ENCODE data around the gene MTHFD1. TPM values are rescaled to one million over a fixed set of nuclear protein-coding genes. Genes with fewer than 3 reads are reported as not detected.

Gene MTHFD1
- total and polyA plus RNA-seq, 9 of the 15 experiments (the other 6 are each of a cell fraction or from before 2014, with no cell fraction given): 66.7 to 158 (median 90.9) TPM

DNA sequence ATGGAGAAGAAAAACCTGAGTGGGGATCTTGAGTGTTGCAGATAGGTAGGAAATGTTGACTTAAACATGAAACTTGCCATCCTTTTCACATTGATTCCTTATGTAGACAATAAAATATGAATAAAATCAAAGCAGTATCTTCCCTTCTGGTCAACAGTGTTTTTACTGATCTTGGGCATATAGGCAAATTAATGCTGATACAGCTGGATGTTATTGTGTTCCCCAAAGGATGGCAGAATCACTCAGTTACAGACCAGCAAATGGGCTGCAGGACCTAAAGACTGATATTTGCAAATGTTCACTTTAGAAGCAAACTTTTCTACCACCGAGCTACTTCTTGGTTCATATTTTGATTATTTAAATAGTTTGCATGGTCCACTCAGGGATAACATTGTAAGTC lies 33.9 kb downstream of the MTHFD1 start:
- H4K20me1 ChIP-seq (replicated peaks; ENCODE audit: control insufficient read depth, insufficient read depth, low read length): no peaks in the 10 kb centered on the region
- H3K9me1 ChIP-seq (ENCODE audit: control insufficient read depth, insufficient read depth, low read length): no peaks in the 10 kb centered on the region
- no peaks in the 10 kb centered on the region for H3K4me1 ChIP-seq (replicated peaks in 1 of 2; ENCODE audit: control insufficient read depth in 2 of 2, insufficient read depth in 2 of 2, low read length in 2 of 2)
- in situ Hi-C loops (cut with MboI) (no loop called here), intact Hi-C loops (cut with micrococcal nuclease) (loop anchor here (10.0 kb wide), 1 partner anchor 77 kb away; no protein-coding TSS in a partner anchor)
- POLR2A ChIA-PET: interaction anchor here (0.8 kb wide), 1 partner anchor 87 kb away, joined by 3 read pairs; no protein-coding TSS in a partner anchor
- no peaks in the 10 kb centered on the region for H3K27me3 ChIP-seq (ENCODE audit: control insufficient read depth in 2 of 2, insufficient read depth in 2 of 2, low read length in 2 of 2)
- DNase-seq (ENCODE audit: extremely low read depth in 1 of 4, low spot score in 3 of 4) (no peak), FAIRE-seq (no peak), ATAC-seq (no peak)
- no peak overlapping the region for H3K4me3 ChIP-seq
- no peak overlapping the region for H3K9ac ChIP-seq (ENCODE audit: insufficient read depth in 1 of 2, low read depth in 2 of 2, low read length in 2 of 2)
- peaks cover 84% of the 10 kb centered on the region for H3K36me3 ChIP-seq (ENCODE audit: control insufficient read depth, insufficient read depth, low read length)
- WGBS (ENCODE audit: insufficient coverage, low coverage, missing lambda C conversion rate): 92% methylated on average over 1 of the region's 1 CpG
- TF ChIP-seq ZFX (CRISPR knock-in tag; IDR thresholded peaks at IDR 0.05): no peak
- TF ChIP-seq MAFF (IDR thresholded peaks at IDR 0.05; ENCODE audit: low read length): peak; percentile 17; the same call in 1 of the 2 replicates
- no peak for TF ChIP-seq ZKSCAN3 (CRISPR knock-in tag; IDR thresholded peaks at IDR 0.05)
- TF ChIP-seq MIER1 (IDR thresholded peaks at IDR 0.05; ENCODE audit: low read depth): no peak
- TF ChIP-seq ZNF316 (IDR thresholded peaks at IDR 0.05): peak; percentile 58; the same call in 1 of the 2 replicates
- TF ChIP-seq SNRNP70 (optimal IDR thresholded peaks at IDR 0.05; ENCODE audit: low read depth, low read length): no peak
- peak; percentile 27; the same call in 1 of the 2 replicates for TF ChIP-seq C11orf30 (IDR thresholded peaks at IDR 0.05; ENCODE audit: low read depth)
- no peak overlapping the region for H3K4me2 ChIP-seq (ENCODE audit: insufficient read depth, low read length)
- no TSS peak for BruUV-seq (replicated peaks)
- no peaks in the 10 kb centered on the region for H3K9me3 ChIP-seq (replicated peaks; ENCODE audit: control insufficient read depth, insufficient read depth, low read depth, low read length)
- H3K79me2 ChIP-seq (ENCODE audit: control insufficient read depth, insufficient read depth, low read length): no peaks in the 10 kb centered on the region
- H2AFZ ChIP-seq (ENCODE audit: low read depth, low read length): no peak overlapping the region
- no peak overlapping the region for H3K27ac ChIP-seq (ENCODE audit: extremely low read depth, low read depth, low read length)
- CTCF ChIA-PET (ENCODE audit: low intra/inter-chr PET ratio): no interaction called here

DNA sequence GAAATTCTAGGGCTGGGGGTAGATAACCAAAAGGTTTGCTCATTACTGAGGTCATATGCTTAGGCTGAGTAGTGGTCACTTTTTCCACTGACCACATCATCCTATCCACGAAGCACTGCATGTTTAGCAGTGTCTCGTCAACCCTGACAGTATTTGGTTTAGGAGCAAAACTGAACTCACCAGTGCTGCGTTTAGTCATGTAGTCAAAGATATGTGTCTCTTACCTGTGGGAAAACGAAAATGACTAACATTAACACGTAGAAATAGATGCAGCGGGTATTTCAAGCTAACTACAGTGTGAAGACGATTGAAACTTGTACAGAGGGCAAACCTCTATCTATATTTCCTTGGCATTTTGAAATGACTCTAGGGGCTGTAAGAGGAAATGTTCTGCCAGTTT lies 34.6 kb downstream of the MTHFD1 start:
- BruUV-seq (replicated peaks): no TSS peak
- no peak for FAIRE-seq
- DNase-seq (ENCODE audit: extremely low read depth in 1 of 4, low spot score in 3 of 4): no peak
- Histone ChIP-seq H3K9ac (ENCODE audit: insufficient read depth in 1 of 2, low read depth in 2 of 2, low read length in 2 of 2) (no peak overlapping the region), H2AFZ (ENCODE audit: low read depth, low read length) (no peak overlapping the region), H3K9me3 (replicated peaks; ENCODE audit: control insufficient read depth, insufficient read depth, low read depth, low read length) (no peaks in the 10 kb centered on the region), H3K27ac (ENCODE audit: extremely low read depth, low read depth, low read length) (no peak overlapping the region), H4K20me1 (replicated peaks; ENCODE audit: control insufficient read depth, insufficient read depth, low read length) (no peaks in the 10 kb centered on the region), H3K4me3 (no peak overlapping the region), H3K36me3 (ENCODE audit: control insufficient read depth, insufficient read depth, low read length) (peaks cover 84% of the 10 kb centered on the region), H3K4me2 (ENCODE audit: insufficient read depth, low read length) (no peak overlapping the region), H3K9me1 (ENCODE audit: control insufficient read depth, insufficient read depth, low read length) (no peaks in the 10 kb centered on the region), H3K27me3 (ENCODE audit: control insufficient read depth in 2 of 2, insufficient read depth in 2 of 2, low read length in 2 of 2) (no peaks in the 10 kb centered on the region), H3K4me1 (replicated peaks in 1 of 2; ENCODE audit: control insufficient read depth in 2 of 2, insufficient read depth in 2 of 2, low read length in 2 of 2) (no peaks in the 10 kb centered on the region), H3K79me2 (ENCODE audit: control insufficient read depth, insufficient read depth, low read length) (no peaks in the 10 kb centered on the region)
- intact Hi-C loops (cut with micrococcal nuclease): loop anchor here (10.0 kb wide), 1 partner anchor 78 kb away; no protein-coding TSS in a partner anchor
- in situ Hi-C loops (cut with MboI): no loop called here
- POLR2A ChIA-PET: no interaction called here
- ATAC-seq: no peak
- CTCF ChIA-PET (ENCODE audit: low intra/inter-chr PET ratio): no interaction called here
- 90% methylated on average over 7 of the region's 7 CpGs for WGBS (ENCODE audit: insufficient coverage, low coverage, missing lambda C conversion rate)
- TF ChIP-seq OTX1 (CRISPR knock-in tag; IDR thresholded peaks at IDR 0.05) (no peak), TEAD1 (CRISPR knock-in tag; IDR thresholded peaks at IDR 0.05) (no peak), ZNF224 (CRISPR knock-in tag; IDR thresholded peaks at IDR 0.05) (no peak)
- TF ChIP-seq, protein P1, sequence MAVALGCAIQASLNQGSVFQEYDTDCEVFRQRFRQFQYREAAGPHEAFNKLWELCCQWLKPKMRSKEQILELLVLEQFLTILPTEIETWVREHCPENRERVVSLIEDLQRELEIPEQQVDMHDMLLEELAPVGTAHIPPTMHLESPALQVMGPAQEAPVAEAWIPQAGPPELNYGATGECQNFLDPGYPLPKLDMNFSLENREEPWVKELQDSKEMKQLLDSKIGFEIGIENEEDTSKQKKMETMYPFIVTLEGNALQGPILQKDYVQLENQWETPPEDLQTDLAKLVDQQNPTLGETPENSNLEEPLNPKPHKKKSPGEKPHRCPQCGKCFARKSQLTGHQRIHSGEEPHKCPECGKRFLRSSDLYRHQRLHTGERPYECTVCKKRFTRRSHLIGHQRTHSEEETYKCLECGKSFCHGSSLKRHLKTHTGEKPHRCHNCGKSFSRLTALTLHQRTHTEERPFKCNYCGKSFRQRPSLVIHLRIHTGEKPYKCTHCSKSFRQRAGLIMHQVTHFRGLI (CRISPR knock-in tag; IDR thresholded peaks at IDR 0.05): no peak
